IMR-90 (cell line): ENCODE results near the gene MTUS2. TPM values are rescaled to one million over a fixed set of nuclear protein-coding genes. Genes with fewer than 3 reads are reported as not detected.

Experiments
- ATAC-seq: fragments of 200-7000 bp; cut with Tn5 transposase; 2 replicates; pipeline ENCODE4 v1.9.1; 2020; ENCODE audit warnings: low read depth, mild to moderate bottlenecking, moderate library complexity
- BruUV-seq: library from RNA; stranded (reverse); fragments of 400-500 nt; replicated peaks from 2 replicates; lab custom pipeline; 2021; lab: Mats Ljungman, UMichigan
- CTCF ChIA-PET: fragments of 300-600 bp; formaldehyde crosslinking; extraction: SDS; loops from one replicate; lab custom pipeline; 2021; ENCODE audit warnings: antibody characterized with exemption; lab: Yijun Ruan, JAX
- POLR2A ChIA-PET: fragments of 300-600 bp; sonication (Branson Sonifier 250); formaldehyde crosslinking; loops from one replicate; lab custom pipeline; 2022; ENCODE audit warnings: antibody characterized with exemption; ENCODE audit not compliant: unreplicated experiment; lab: Charles Lee
- DNase-seq: peaks from one replicate; pipeline ENCODE4 v3.0.0; 2013
- H2AFZ ChIP-seq: replicated peaks from 2 replicates; pipeline ENCODE3; 2013; ENCODE audit warnings: low read length, mild to moderate bottlenecking; ENCODE audit not compliant: poor library complexity
- H2AK5ac ChIP-seq: 2 replicates; pipeline ENCODE4 v1.6.1; 2013; ENCODE audit warnings: low read depth, low read length, inconsistent platforms
- H2AK9ac ChIP-seq: replicated peaks from 2 replicates; pipeline ENCODE3; 2013; ENCODE audit warnings: mild to moderate bottlenecking, low read depth, low read length, moderate library complexity; ENCODE audit not compliant: poor library complexity
- H2BK120ac ChIP-seq: 2 replicates; pipeline ENCODE4 v1.6.1; 2013; ENCODE audit warnings: low read depth, low read length, inconsistent platforms
- H2BK15ac ChIP-seq: 3 replicates; pipeline ENCODE4 v1.6.1; 2013; ENCODE audit warnings: low read depth, low read length, inconsistent platforms
- H2BK20ac ChIP-seq: 2 replicates; pipeline ENCODE4 v1.6.1; 2013; ENCODE audit warnings: low read depth, mild to moderate bottlenecking, inconsistent platforms, low read length, moderate library complexity
- H2BK5ac ChIP-seq: 2 replicates; pipeline ENCODE4 v1.6.1; 2013; ENCODE audit warnings: mild to moderate bottlenecking, low read depth, low read length, inconsistent platforms; ENCODE audit not compliant: poor library complexity, severe bottlenecking
- H3K14ac ChIP-seq: replicated peaks from 2 replicates; pipeline ENCODE4 v1.6.1; 2013; ENCODE audit warnings: low read depth, low read length, inconsistent platforms
- H3K18ac ChIP-seq: 2 replicates; pipeline ENCODE4 v1.6.1; 2013; ENCODE audit warnings: low read depth, low read length, control low read depth
- H3K23ac ChIP-seq: 2 replicates; pipeline ENCODE4 v1.6.1; 2013; ENCODE audit warnings: low read depth, low read length, inconsistent platforms
- H3K27ac ChIP-seq: 2 replicates; pipeline ENCODE4 v1.5.1; 2013; ENCODE audit warnings: mild to moderate bottlenecking, control low read depth, low read length; ENCODE audit not compliant: insufficient read depth
- H3K27me3 ChIP-seq: 2 replicates; pipeline ENCODE4 v1.6.1; 2013; ENCODE audit warnings: low read length; ENCODE audit not compliant: control insufficient read depth, insufficient read depth
- H3K36me3 ChIP-seq: 2 replicates; pipeline ENCODE4 v1.6.1; 2013; ENCODE audit warnings: low read length, mixed read lengths; ENCODE audit not compliant: control insufficient read depth, insufficient read depth
- H3K4ac ChIP-seq: 2 replicates; pipeline ENCODE4 v1.6.1; 2013; ENCODE audit warnings: low read depth, low read length, inconsistent platforms
- H3K4me1 ChIP-seq: 2 replicates; pipeline ENCODE4 v1.6.1; 2013; ENCODE audit warnings: low read length, mixed read lengths; ENCODE audit not compliant: control insufficient read depth, insufficient read depth
- H3K4me2 ChIP-seq: 2 replicates; pipeline ENCODE4 v1.6.1; 2013; ENCODE audit warnings: low read depth, mild to moderate bottlenecking, control low read depth, low read length, moderate library complexity
- H3K4me3 ChIP-seq: 2 replicates; pipeline ENCODE4 v1.5.1; 2013; ENCODE audit warnings: low read depth, mild to moderate bottlenecking, control low read depth, low read length, moderate library complexity; ENCODE audit not compliant: insufficient read depth
- H3K56ac ChIP-seq: 2 replicates; pipeline ENCODE4 v1.6.1; 2013; ENCODE audit warnings: low read length, inconsistent platforms; ENCODE audit not compliant: insufficient read depth; ENCODE audit errors: extremely low read depth
- H3K79me1 ChIP-seq, 2 experiments: 2 replicates each; pipeline ENCODE4 v1.6.1; 2013; ENCODE audit warnings: low read length in 2 of 2, inconsistent platforms in 1 of 2, low read depth in 1 of 2
- H3K9ac ChIP-seq: 2 replicates; pipeline ENCODE4 v1.6.1; 2013; ENCODE audit warnings: low read depth, low read length, control low read depth
- H3K9me1 ChIP-seq: 2 replicates; pipeline ENCODE4 v1.6.1; 2013; ENCODE audit warnings: low read length, inconsistent platforms; ENCODE audit not compliant: insufficient read depth
- H3K9me3 ChIP-seq: 2 replicates; pipeline ENCODE4 v1.6.1; 2013; ENCODE audit warnings: low read length; ENCODE audit not compliant: control insufficient read depth, insufficient read depth
- H4K20me1 ChIP-seq: 2 replicates; pipeline ENCODE4 v1.6.1; 2013; ENCODE audit warnings: low read length, inconsistent platforms; ENCODE audit not compliant: insufficient read depth
- H4K5ac ChIP-seq: 2 replicates; pipeline ENCODE4 v1.6.1; 2013; ENCODE audit warnings: mild to moderate bottlenecking, low read depth, low read length, control low read depth
- H4K8ac ChIP-seq, 2 experiments: 2 replicates each; pipeline ENCODE4 v1.6.1; 2013; ENCODE audit warnings: low read depth in 2 of 2, low read length in 2 of 2, control low read depth in 1 of 2, inconsistent platforms in 1 of 2
- H4K91ac ChIP-seq: 2 replicates; pipeline ENCODE4 v1.6.1; 2013; ENCODE audit warnings: low read depth, low read length, inconsistent platforms; ENCODE audit not compliant: insufficient read depth
- BHLHE40 ChIP-seq: fragments of 150-350 bp; IDR thresholded peaks from 2 replicates; pipeline ENCODE4 v1.6.1; 2016; ENCODE audit warnings: mild to moderate bottlenecking, low read depth, low read length
- ELK1 ChIP-seq: fragments of 150-350 bp; IDR thresholded peaks from 2 replicates; pipeline ENCODE4 v1.6.1; 2016; ENCODE audit warnings: low read depth, mild to moderate bottlenecking, low read length, moderate library complexity, borderline replicate concordance
- NFE2L2 ChIP-seq: fragments of 150-350 bp; IDR thresholded peaks from 2 replicates; pipeline ENCODE4 v1.6.1; 2016; ENCODE audit warnings: low read depth, mild to moderate bottlenecking, low read length
- WGBS, 2 experiments: methylation state at CpG; one replicate each; pipeline versions ENCODE4 v1.1.5 to v1.1.7; 2013; ENCODE audit warnings: missing lambda C conversion rate in 2 of 2; ENCODE audit not compliant: insufficient read length in 1 of 2; ENCODE audit errors: extremely low coverage in 2 of 2; 5-methylcytosine and 5-hydroxymethylcytosine counted together
- dilution Hi-C: fragments of 300-500 bp; cut with HindIII; formaldehyde crosslinking; loops from one replicate; pipeline ENCODE4 v1.14.3; 2018; ENCODE audit warnings: low sequenced_read_pairs; ENCODE audit not compliant: unreplicated experiment
- in situ Hi-C: fragments of 300-500 bp; cut with MboI; formaldehyde crosslinking; loops from 3 replicates; pipeline ENCODE4 v1.14.3; 2019; ENCODE audit warnings: low sequenced_read_pairs, inconsistent platforms, mixed read lengths
- intact Hi-C: fragments of 100-400 bp; cut with micrococcal nuclease; formaldehyde crosslinking; loops from 2 replicates; pipeline ENCODE4 v1.10.0; 2022
- polyA plus RNA-seq, 3 experiments: library from polyadenylated mRNA; depleted of rRNA; stranded (reverse); fragments of >200 nt; gene quantifications; 2 replicates each; pipeline ENCODE4 v1.2.3, GENCODE V29; 2012; ENCODE audit warnings: low replicate concordance in 1 of 3
- total RNA-seq: library from RNA; depleted of rRNA; stranded (reverse); fragments of >200 nt; gene quantifications from 2 replicates; pipeline ENCODE4 v1.2.3, GENCODE V29; 2012

Gene MTUS2
- total and polyA plus RNA-seq, 2 of the 4 experiments (the other 2 are of a cell fraction) = under 0.01 to 0.02 TPM

- DNase-seq = no peak
- no peak overlapping the region for H3K14ac ChIP-seq
- no peak for ATAC-seq
- no peaks in the 10 kb centered on the region for H3K36me3 ChIP-seq
- no peak overlapping the region for H2BK5ac ChIP-seq
- H3K27ac ChIP-seq = no peak overlapping the region
- no peak for TF ChIP-seq BHLHE40
- no peak for TF ChIP-seq NFE2L2
- no peak for TF ChIP-seq ELK1
- H3K4me1 ChIP-seq = no peaks in the 10 kb centered on the region
- no peak overlapping the region for H3K4ac ChIP-seq
- H3K9me3 ChIP-seq = peaks cover 7% of the 10 kb centered on the region; the same call in 1 of the 2 replicates
- H3K27me3 ChIP-seq = no peaks in the 10 kb centered on the region
- no peak overlapping the region for H3K4me2 ChIP-seq
- dilution Hi-C loops (no loop called here), intact Hi-C loops (no loop called here), in situ Hi-C loops (no loop called here)
- no peak overlapping the region for H4K5ac ChIP-seq
- H3K4me3 ChIP-seq = no peak overlapping the region
- H2AFZ ChIP-seq = no peak overlapping the region
- no peak overlapping the region for H2BK20ac ChIP-seq
- no TSS peak for BruUV-seq
- no peak overlapping the region for H3K9ac ChIP-seq
- H4K91ac ChIP-seq = no peak overlapping the region
- no peak overlapping the region for H2BK120ac ChIP-seq
- no peak overlapping the region for H3K23ac ChIP-seq
- H2AK9ac ChIP-seq = no peak overlapping the region
- H3K18ac ChIP-seq = no peak overlapping the region
- no peak overlapping the region for H2BK15ac ChIP-seq
- ChIA-PET CTCF (interaction anchor here (0.6 kb wide), 1 partner anchor 33 kb away, joined by 4 read pairs; no protein-coding TSS in a partner anchor), POLR2A (no interaction called here)
- no CpG with 5 or more reads among the region's 3 CpGs for WGBS, 2 experiments
- H3K56ac ChIP-seq = no peak overlapping the region
- no peaks in the 10 kb centered on the region for H3K79me1 ChIP-seq
- H3K9me1 ChIP-seq = no peaks in the 10 kb centered on the region
- no peak overlapping the region for H2AK5ac ChIP-seq
- no peaks in the 10 kb centered on the region for H4K20me1 ChIP-seq
- no peak overlapping the region for H4K8ac ChIP-seq
Measured at GRCh38 chr13:29239653-29240525, 419.8 kb downstream of the MTUS2 start.
